ENCODE data around the gene IGFBP7. TPM values are rescaled to one million over a fixed set of nuclear protein-coding genes. Genes with fewer than 3 reads are reported as not detected.

Gene IGFBP7
- total RNA-seq, 1 donor: 16.6 TPM

- H3K9me3 ChIP-seq (ENCODE audit: low read depth, low read length): no peaks in the 10 kb centered on the region
These were observed 36.3 kb upstream of the IGFBP7 start for GRCh38 chr4:57146444-57146843.

GRCh38 chr4:57144466-57144865 lies 34.3 kb upstream of the IGFBP7 start:
- no peaks in the 10 kb centered on the region for H3K4me1 ChIP-seq (ENCODE audit: insufficient read depth, low read length)
- no peaks in the 10 kb centered on the region for H3K9me3 ChIP-seq (ENCODE audit: low read depth, low read length)
- no peaks in the 10 kb centered on the region for H3K27me3 ChIP-seq (ENCODE audit: insufficient read depth, low read length)
- H3K4me3 ChIP-seq (ENCODE audit: low read length): no peak overlapping the region

More at GRCh38 chr4:57146444-57146843, 36.3 kb upstream of the IGFBP7 start:
- no peaks in the 10 kb centered on the region for H3K27me3 ChIP-seq (ENCODE audit: insufficient read depth, low read length)
- no peak overlapping the region for H3K4me3 ChIP-seq (ENCODE audit: low read length)
- no peaks in the 10 kb centered on the region for H3K4me1 ChIP-seq (ENCODE audit: insufficient read depth, low read length)

- no peak overlapping the region for H3K4me3 ChIP-seq (ENCODE audit: low read length)
- no peaks in the 10 kb centered on the region for H3K4me1 ChIP-seq (ENCODE audit: insufficient read depth, low read length)
- no peaks in the 10 kb centered on the region for H3K9me3 ChIP-seq (ENCODE audit: low read depth, low read length)
- H3K27me3 ChIP-seq (ENCODE audit: insufficient read depth, low read length): no peaks in the 10 kb centered on the region
These were observed 29.6 kb upstream of the IGFBP7 start for GRCh38 chr4:57139783-57140182.

GRCh38 chr4:57137261-57137660 lies 27.1 kb upstream of the IGFBP7 start:
- H3K27me3 ChIP-seq (ENCODE audit: insufficient read depth, low read length): no peaks in the 10 kb centered on the region
- no peak overlapping the region for H3K4me3 ChIP-seq (ENCODE audit: low read length)
- no peaks in the 10 kb centered on the region for H3K9me3 ChIP-seq (ENCODE audit: low read depth, low read length)
- no peaks in the 10 kb centered on the region for H3K4me1 ChIP-seq (ENCODE audit: insufficient read depth, low read length)

GRCh38 chr4:57136281-57136680 lies 26.1 kb upstream of the IGFBP7 start:
- H3K4me3 ChIP-seq (ENCODE audit: low read length): no peak overlapping the region
- no peaks in the 10 kb centered on the region for H3K4me1 ChIP-seq (ENCODE audit: insufficient read depth, low read length)
- no peaks in the 10 kb centered on the region for H3K27me3 ChIP-seq (ENCODE audit: insufficient read depth, low read length)
- H3K9me3 ChIP-seq (ENCODE audit: low read depth, low read length): no peaks in the 10 kb centered on the region

- Histone ChIP-seq H3K27me3 (ENCODE audit: insufficient read depth, low read length) (no peaks in the 10 kb centered on the region), H3K4me3 (ENCODE audit: low read length) (no peak overlapping the region), H3K9me3 (ENCODE audit: low read depth, low read length) (no peaks in the 10 kb centered on the region), H3K4me1 (ENCODE audit: insufficient read depth, low read length) (no peaks in the 10 kb centered on the region)
These were observed 22.6 kb upstream of the IGFBP7 start for GRCh38 chr4:57132743-57133137.

GRCh38 chr4:57131849-57132742 lies 21.9 kb upstream of the IGFBP7 start:
- Histone ChIP-seq H3K4me3 (ENCODE audit: low read length) (no peak overlapping the region), H3K27me3 (ENCODE audit: insufficient read depth, low read length) (no peaks in the 10 kb centered on the region)

GRCh38 chr4:57129477-57129876 lies 19.3 kb upstream of the IGFBP7 start:
- H3K4me1 ChIP-seq (ENCODE audit: insufficient read depth, low read length): no peaks in the 10 kb centered on the region
- no peaks in the 10 kb centered on the region for H3K9me3 ChIP-seq (ENCODE audit: low read depth, low read length)
- no peak overlapping the region for H3K4me3 ChIP-seq (ENCODE audit: low read length)
- H3K27me3 ChIP-seq (ENCODE audit: insufficient read depth, low read length): no peaks in the 10 kb centered on the region

More at GRCh38 chr4:57131849-57132742, 21.9 kb upstream of the IGFBP7 start:
- Histone ChIP-seq H3K4me1 (ENCODE audit: insufficient read depth, low read length) (no peaks in the 10 kb centered on the region), H3K9me3 (ENCODE audit: low read depth, low read length) (no peaks in the 10 kb centered on the region)

- Histone ChIP-seq H3K4me3 (ENCODE audit: low read length) (no peak overlapping the region), H3K4me1 (ENCODE audit: insufficient read depth, low read length) (no peaks in the 10 kb centered on the region), H3K27me3 (ENCODE audit: insufficient read depth, low read length) (no peaks in the 10 kb centered on the region), H3K9me3 (ENCODE audit: low read depth, low read length) (no peaks in the 10 kb centered on the region)
These were observed 17.2 kb upstream of the IGFBP7 start for GRCh38 chr4:57127361-57127760.

- Histone ChIP-seq H3K27me3 (ENCODE audit: insufficient read depth, low read length) (no peaks in the 10 kb centered on the region), H3K4me3 (ENCODE audit: low read length) (no peak overlapping the region), H3K4me1 (ENCODE audit: insufficient read depth, low read length) (no peaks in the 10 kb centered on the region), H3K9me3 (ENCODE audit: low read depth, low read length) (no peaks in the 10 kb centered on the region)
These were observed 15.8 kb upstream of the IGFBP7 start for GRCh38 chr4:57125996-57126395.

GRCh38 chr4:57124145-57124544 lies 14.0 kb upstream of the IGFBP7 start:
- H3K4me1 ChIP-seq (ENCODE audit: insufficient read depth, low read length): no peaks in the 10 kb centered on the region
- H3K9me3 ChIP-seq (ENCODE audit: low read depth, low read length): no peaks in the 10 kb centered on the region
- no peaks in the 10 kb centered on the region for H3K27me3 ChIP-seq (ENCODE audit: insufficient read depth, low read length)
- no peak overlapping the region for H3K4me3 ChIP-seq (ENCODE audit: low read length)

- no peaks in the 10 kb centered on the region for H3K9me3 ChIP-seq (ENCODE audit: low read depth, low read length)
- H3K4me1 ChIP-seq (ENCODE audit: insufficient read depth, low read length): no peaks in the 10 kb centered on the region
- no peak overlapping the region for H3K4me3 ChIP-seq (ENCODE audit: low read length)
- H3K27me3 ChIP-seq (ENCODE audit: insufficient read depth, low read length): no peaks in the 10 kb centered on the region
These were observed 12.8 kb upstream of the IGFBP7 start for GRCh38 chr4:57122959-57123358.

GRCh38 chr4:57119054-57119651 lies 9.0 kb upstream of the IGFBP7 start:
- Histone ChIP-seq H3K27me3 (ENCODE audit: insufficient read depth, low read length) (no peaks in the 10 kb centered on the region), H3K4me1 (ENCODE audit: insufficient read depth, low read length) (no peaks in the 10 kb centered on the region), H3K9me3 (ENCODE audit: low read depth, low read length) (no peaks in the 10 kb centered on the region), H3K4me3 (ENCODE audit: low read length) (no peak overlapping the region)

GRCh38 chr4:57117491-57117890 lies 7.3 kb upstream of the IGFBP7 start:
- Histone ChIP-seq H3K27me3 (ENCODE audit: insufficient read depth, low read length) (no peaks in the 10 kb centered on the region), H3K4me1 (ENCODE audit: insufficient read depth, low read length) (peaks cover 8% of the 10 kb centered on the region), H3K4me3 (ENCODE audit: low read length) (no peak overlapping the region)

GRCh38 chr4:57116245-57116644 lies 6.1 kb upstream of the IGFBP7 start:
- no peaks in the 10 kb centered on the region for H3K9me3 ChIP-seq (ENCODE audit: low read depth, low read length)
- no peak overlapping the region for H3K4me3 ChIP-seq (ENCODE audit: low read length)
- peaks cover 20% of the 10 kb centered on the region for H3K4me1 ChIP-seq (ENCODE audit: insufficient read depth, low read length)
- peaks cover 2% of the 10 kb centered on the region for H3K27me3 ChIP-seq (ENCODE audit: insufficient read depth, low read length)

More at GRCh38 chr4:57117491-57117890, 7.3 kb upstream of the IGFBP7 start:
- H3K9me3 ChIP-seq (ENCODE audit: low read depth, low read length): no peaks in the 10 kb centered on the region

Measured in mononuclear cell (primary cell).